Astrocyte of the cerebellum (primary cell): ENCODE measurements around the gene TTLL11.

Experiments
- DNase-seq: peaks from one replicate; pipeline ENCODE4 v3.0.0-alpha.2; 2011; ENCODE audit warnings: low read depth
- H3K4me3 ChIP-seq: 2 replicates; pipeline ENCODE4 v1.5.1; 2011; ENCODE audit warnings: mild to moderate bottlenecking, low read depth, low read length, moderate library complexity
- in situ Hi-C: cut with HindIII; loops from 2 replicates; pipeline ENCODE4 v1.10.0; 2017; ENCODE audit warnings: low sequenced_read_pairs
- TF ChIP-seq, protein P1 (sequence below): IDR thresholded peaks from 2 replicates; pipeline ENCODE4 v1.5.1; 2012; ENCODE audit warnings: low read length, low read depth, moderate library complexity, mild to moderate bottlenecking; ENCODE audit errors: missing control alignments

The TTLL11 gene

DNA sequence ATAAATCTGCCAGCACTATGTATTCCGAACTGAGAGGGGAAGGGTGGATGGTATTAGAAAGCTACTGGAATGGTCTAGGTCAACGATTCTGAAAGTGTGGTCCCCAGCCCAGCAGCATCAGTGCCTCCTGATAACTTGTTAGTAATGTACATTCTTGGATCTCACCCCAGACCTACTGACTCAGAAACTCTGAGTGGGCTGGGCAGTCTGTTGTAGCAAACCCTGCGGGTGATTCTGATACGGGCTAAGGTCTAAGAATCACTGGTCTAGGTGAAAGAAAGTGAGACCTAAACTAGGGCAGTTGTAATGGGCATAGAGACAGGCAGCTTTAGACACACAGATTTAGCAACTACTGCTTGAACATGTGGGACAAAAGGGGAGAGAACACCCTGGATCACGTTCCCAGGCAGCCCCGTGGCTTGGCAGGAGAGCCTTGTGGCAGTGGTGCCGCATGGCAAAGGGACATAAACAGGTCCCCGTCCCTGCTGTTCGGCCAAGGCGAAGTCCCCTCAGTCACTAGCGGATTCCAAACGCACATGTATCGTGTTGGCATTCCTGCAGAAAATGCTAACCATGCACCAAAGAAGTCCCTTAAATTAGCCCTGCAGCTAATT lies 216.3 kb downstream of the TTLL11 start:
- no peak overlapping the region for H3K4me3 ChIP-seq
- peak; percentile 69 for DNase-seq
- in situ Hi-C loops = no loop called here
- TF ChIP-seq, protein P1, sequence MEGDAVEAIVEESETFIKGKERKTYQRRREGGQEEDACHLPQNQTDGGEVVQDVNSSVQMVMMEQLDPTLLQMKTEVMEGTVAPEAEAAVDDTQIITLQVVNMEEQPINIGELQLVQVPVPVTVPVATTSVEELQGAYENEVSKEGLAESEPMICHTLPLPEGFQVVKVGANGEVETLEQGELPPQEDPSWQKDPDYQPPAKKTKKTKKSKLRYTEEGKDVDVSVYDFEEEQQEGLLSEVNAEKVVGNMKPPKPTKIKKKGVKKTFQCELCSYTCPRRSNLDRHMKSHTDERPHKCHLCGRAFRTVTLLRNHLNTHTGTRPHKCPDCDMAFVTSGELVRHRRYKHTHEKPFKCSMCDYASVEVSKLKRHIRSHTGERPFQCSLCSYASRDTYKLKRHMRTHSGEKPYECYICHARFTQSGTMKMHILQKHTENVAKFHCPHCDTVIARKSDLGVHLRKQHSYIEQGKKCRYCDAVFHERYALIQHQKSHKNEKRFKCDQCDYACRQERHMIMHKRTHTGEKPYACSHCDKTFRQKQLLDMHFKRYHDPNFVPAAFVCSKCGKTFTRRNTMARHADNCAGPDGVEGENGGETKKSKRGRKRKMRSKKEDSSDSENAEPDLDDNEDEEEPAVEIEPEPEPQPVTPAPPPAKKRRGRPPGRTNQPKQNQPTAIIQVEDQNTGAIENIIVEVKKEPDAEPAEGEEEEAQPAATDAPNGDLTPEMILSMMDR = no peak

DNA sequence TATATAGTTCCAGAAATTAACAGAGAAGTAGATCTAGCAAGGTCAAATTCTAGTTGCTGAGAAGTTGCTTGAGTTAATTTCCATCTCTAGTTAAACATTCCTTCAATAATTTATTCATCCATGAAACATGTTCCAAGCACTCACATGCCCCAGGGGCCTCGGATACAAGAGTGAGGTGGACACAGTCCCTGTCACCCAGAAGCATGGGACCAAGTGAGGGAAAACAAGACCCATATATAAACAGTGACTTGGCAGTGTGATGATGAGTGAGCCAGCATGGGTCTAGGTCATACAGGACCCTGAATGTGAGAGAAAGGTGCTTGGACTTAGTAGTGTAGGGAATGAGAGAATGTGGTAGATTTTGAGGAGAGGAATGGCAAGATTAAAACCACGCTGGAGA lies 216.9 kb downstream of the TTLL11 start:
- no peak overlapping the region for H3K4me3 ChIP-seq
- DNase-seq = no peak
- in situ Hi-C loops = no loop called here
- TF ChIP-seq, protein P1 = no peak

DNA sequence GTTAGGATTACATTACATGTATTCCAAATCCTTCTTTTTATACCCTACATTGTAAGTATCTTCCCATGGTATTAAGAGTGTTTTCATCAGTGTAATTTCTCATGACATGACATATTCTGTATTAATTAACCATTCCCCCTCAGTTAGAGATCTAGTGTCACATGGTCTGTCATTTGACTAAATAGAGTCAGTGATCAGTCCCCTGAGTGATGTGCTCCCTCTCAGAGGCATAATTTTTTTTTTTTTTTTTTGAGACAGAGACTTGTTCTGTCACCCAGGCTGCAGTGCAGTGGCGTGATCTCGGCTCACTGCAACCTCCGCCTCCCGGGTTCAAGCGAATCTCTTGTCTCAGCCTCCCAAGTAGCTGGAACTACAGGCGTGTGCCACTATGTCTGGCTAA lies 218.6 kb downstream of the TTLL11 start:
- DNase-seq = no peak
- no peak overlapping the region for H3K4me3 ChIP-seq
- TF ChIP-seq, protein P1 = no peak
- in situ Hi-C loops = no loop called here

DNA sequence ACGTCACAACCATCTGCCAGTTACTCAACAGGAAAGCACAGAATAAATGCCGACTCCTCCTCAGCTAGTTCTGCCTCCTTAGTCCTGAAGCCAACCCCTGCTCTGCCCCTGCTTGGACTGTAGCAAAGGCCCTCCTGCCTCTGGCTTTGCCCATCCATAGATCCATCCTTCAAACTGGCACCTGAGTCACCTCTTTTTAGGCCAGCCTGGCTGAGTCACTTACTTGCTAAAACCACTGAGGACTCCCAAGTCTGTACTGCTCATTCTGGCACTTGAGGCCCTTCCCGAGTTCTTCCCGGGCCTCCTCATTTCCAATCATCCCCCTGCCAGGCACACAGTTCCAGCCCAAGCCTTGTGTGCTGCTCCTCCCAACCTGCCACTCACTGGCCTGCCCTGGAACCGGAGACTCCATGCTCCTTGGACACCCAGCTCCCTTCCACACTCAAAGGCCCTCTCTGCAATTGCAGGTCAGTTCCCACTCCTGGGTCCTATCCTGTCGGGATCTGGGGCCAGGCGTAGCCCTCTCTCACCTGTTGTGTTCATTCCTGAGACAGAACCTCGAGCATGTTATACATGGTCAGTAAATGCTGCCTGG lies 221.6 kb downstream of the TTLL11 start:
- TF ChIP-seq, protein P1 = no peak
- in situ Hi-C loops = no loop called here
- no peak for DNase-seq
- H3K4me3 ChIP-seq = no peak overlapping the region

DNA sequence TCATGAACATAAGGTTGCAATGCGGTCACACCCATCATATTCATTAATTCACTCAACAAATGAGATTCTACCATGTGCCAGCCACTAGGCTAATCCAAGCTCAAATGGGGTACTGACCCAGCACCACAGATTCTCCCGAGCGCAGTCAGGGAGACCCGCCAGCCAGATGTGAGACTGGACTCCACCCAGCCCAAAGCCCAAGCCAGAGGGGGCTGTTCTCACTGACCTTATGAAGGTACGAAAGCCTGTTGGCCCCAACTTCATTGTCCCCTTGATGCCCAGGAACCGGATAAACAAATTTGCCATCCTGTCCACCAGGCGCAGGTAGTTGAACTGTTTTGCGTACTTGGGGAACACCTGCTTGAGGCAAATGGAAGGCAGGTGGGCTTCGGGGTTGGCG lies 222.8 kb downstream of the TTLL11 start:
- TF ChIP-seq, protein P1 = no peak
- H3K4me3 ChIP-seq = no peak overlapping the region
- DNase-seq = no peak
- in situ Hi-C loops = no loop called here

DNA sequence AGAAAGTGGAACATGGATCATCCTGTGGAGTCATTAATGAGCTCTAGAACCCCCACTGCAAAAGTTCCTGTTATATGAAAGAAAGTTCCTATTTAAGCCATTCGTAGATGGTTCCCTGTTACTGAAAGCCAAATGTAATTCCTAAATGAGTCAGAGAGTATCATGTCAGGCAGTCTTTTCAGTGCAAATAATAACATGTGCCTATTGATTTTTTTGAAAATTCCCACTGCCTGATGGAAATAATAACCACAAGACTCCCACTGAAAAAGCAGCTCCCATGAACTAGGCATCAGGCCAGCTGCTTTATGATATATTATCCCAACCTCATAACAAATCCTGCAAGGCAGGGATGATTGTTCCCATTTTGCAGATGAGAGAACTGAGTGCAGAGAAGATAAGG lies 224.5 kb downstream of the TTLL11 start:
- DNase-seq = no peak
- TF ChIP-seq, protein P1 = no peak
- H3K4me3 ChIP-seq = no peak overlapping the region
- in situ Hi-C loops = no loop called here
